D721Med (cell line): Measurements from ENCODE around the gene TTYH3.

Experiments
- DNase-seq: peaks from one replicate; pipeline ENCODE4 v3.0.0; 2011; ENCODE audit warnings: low spot score; ENCODE audit not compliant: insufficient read length
- FAIRE-seq: peaks from 2 replicates; lab custom pipeline; 2011; peaks lifted over from hg19 to GRCh38; lab: Jason Lieb, UNC
- TF ChIP-seq, protein P1 (sequence below): IDR thresholded peaks from 2 replicates; pipeline ENCODE4 v1.5.1; 2012; ENCODE audit warnings: mild to moderate bottlenecking, control low read depth; ENCODE audit not compliant: insufficient read depth; ENCODE audit errors: missing control alignments

TTYH3 gene

GRCh38 chr7:2639181-2639681 is 7.4 kb downstream of the TTYH3 start:
- no peak for FAIRE-seq
- DNase-seq = no peak
- TF ChIP-seq, protein P1, sequence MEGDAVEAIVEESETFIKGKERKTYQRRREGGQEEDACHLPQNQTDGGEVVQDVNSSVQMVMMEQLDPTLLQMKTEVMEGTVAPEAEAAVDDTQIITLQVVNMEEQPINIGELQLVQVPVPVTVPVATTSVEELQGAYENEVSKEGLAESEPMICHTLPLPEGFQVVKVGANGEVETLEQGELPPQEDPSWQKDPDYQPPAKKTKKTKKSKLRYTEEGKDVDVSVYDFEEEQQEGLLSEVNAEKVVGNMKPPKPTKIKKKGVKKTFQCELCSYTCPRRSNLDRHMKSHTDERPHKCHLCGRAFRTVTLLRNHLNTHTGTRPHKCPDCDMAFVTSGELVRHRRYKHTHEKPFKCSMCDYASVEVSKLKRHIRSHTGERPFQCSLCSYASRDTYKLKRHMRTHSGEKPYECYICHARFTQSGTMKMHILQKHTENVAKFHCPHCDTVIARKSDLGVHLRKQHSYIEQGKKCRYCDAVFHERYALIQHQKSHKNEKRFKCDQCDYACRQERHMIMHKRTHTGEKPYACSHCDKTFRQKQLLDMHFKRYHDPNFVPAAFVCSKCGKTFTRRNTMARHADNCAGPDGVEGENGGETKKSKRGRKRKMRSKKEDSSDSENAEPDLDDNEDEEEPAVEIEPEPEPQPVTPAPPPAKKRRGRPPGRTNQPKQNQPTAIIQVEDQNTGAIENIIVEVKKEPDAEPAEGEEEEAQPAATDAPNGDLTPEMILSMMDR = no peak

GRCh38 chr7:2639695-2640481 is 8.1 kb downstream of the TTYH3 start:
- no peak for DNase-seq
- TF ChIP-seq, protein P1 = no peak
- FAIRE-seq = no peak

DNA sequence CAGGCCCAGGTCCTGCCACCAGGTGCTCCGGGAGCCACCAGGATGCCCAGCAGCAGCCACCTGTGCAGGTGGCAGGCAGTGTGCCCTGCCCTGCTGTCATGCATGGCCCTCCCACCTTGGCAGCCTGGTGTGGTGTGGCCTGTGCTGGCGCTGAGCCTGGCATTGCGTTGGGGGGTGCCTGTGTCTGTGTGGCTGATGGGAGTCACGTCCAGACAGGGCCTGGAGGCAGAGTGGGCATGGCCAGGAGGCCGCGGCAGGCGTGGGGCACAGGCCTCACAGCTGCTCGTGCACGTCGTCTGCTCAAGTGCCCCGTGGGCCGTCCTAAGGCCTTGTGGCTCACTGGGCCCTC is 8.7 kb downstream of the TTYH3 start:
- DNase-seq (no peak), FAIRE-seq (no peak)
- TF ChIP-seq, protein P1 = no peak

DNA sequence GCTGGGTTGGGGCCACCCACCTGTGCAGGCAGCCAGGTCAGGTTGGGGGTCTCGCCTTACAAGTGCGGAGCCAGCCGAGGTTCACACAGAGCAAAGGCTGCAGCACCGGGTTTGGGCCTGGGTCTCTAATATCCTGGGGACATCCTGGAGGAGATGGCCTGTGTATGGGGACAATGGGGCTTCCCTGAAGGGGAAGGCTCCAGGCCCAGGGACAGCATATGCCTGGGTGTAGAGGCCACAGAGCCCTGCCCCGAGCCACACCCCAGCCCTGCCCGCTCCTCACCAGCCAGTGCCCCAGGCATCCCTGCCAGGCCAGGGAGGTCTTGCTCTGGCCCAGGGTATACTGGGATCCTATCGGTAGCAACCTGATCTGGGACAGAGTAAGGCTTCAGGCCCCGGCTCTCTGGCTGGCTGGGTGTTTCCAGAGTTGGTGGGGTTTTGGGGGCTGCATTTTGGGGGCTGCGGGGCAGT is 9.1 kb downstream of the TTYH3 start:
- FAIRE-seq (no peak), DNase-seq (no peak)
- TF ChIP-seq, protein P1 = no peak

DNA sequence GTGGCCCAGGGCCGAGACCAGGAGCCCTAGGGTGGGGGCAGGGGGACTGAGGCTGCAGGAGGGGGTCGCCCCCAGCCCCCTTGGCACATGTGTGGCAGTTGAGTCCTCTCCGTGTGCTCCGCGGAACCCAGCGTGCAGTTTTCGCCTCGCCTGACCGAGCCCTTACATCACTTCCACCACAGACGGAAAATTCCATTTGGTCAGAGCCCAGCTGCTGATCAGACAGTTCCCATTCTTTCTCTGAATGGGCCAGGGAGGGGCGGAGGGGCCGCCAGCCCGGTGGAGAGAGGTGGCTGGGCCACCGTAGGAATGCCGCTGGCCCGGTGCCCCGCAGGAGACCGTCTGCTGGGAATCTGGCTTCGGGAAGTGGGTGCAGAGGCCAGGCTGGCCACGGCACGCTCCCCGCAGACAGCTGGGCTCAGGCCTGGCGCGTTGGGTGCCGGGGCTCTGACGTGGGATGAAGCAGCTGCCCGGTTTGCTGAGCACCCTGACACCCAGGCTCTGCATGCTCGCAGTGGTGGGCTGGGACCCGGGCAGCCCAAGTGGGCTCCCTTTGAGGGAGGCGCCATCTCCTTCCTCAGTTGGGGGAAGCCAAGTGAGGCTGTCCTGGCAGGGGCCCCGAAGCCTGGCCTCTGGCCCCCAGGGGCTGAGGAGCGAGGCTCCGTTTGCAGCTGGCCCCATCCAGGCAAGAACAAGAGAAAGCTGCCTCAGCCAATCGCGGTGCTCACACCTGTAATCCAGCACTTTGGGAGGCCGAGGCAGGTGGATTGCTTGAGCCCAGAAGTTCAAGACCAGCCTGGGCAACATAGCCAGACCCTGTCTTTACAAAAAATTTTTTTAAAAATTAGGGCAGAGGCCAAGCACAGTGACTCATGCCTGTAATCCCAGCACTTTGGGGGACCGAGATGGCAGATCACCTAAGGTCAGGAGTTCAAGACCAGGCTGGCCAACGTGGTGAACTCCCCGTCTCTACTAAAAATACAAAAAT is 9.9 kb downstream of the TTYH3 start:
- no peak for FAIRE-seq
- no peak for DNase-seq
- TF ChIP-seq, protein P1 = no peak

DNA sequence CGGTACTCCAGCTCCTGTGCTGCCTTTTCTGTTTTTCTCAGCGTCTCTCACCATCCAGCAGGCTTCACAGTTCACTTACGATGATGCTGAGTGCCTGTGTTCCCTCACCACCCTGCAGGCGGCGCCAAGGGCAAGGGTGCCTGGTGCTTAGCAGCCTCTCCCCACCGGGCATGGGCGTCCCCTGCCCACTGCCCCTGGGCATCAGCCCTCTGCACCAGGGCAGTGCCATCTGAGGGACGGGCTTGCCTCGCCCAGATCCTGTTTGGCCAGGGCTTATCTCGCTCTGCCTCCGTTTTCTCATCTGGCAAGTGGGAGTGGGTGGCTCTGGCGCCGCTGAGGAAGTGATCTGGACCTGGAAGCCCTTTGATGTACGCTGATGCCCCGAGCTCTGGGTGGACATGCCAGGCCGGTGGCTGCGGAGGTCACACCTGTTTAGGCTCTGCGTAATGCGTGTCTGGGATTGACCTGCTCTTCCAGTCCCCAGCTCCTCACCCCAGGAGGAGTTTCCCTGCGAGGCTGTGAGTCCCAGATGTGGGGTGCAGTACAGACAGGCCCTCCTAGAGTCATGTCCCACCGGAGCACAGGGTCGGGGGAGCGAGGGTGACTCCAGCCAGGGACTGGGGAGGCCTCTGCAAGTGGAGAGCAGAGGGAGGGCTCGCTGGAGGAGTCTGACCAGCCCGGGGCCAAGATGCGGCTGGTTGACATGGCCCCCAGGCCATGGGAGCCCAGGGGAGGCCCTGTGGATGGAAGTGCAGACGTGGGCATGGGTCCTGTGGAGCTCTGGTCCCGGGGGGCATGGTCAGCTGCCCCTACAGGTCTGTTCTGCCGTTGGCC is 11.8 kb downstream of the TTYH3 start:
- FAIRE-seq (no peak), DNase-seq (no peak)
- TF ChIP-seq, protein P1 = no peak
